T-helper 2 cell treated with Interferon-gamma antibody and Interleukin-4, amounts not matched to agents 100 ng/mL and 5 ng/mL, for 36 hours (primary cell): ENCODE results near the gene SLC2A10. TPM values are rescaled to one million over a fixed set of nuclear protein-coding genes. Genes with fewer than 3 reads are reported as not detected.

ENCODE experiments used
- intact Hi-C: fragments of 100-400 bp; cut with micrococcal nuclease; formaldehyde crosslinking; loops from one replicate; pipeline ENCODE4 v1.15.1; 2023
- total RNA-seq: library from RNA; stranded (reverse); gene quantifications from 2 replicates; pipeline ENCODE4 v1.2.3, GENCODE V29; 2022

Gene SLC2A10
- total RNA-seq, 1 donor from 2014 or later, result not detected

DNA sequence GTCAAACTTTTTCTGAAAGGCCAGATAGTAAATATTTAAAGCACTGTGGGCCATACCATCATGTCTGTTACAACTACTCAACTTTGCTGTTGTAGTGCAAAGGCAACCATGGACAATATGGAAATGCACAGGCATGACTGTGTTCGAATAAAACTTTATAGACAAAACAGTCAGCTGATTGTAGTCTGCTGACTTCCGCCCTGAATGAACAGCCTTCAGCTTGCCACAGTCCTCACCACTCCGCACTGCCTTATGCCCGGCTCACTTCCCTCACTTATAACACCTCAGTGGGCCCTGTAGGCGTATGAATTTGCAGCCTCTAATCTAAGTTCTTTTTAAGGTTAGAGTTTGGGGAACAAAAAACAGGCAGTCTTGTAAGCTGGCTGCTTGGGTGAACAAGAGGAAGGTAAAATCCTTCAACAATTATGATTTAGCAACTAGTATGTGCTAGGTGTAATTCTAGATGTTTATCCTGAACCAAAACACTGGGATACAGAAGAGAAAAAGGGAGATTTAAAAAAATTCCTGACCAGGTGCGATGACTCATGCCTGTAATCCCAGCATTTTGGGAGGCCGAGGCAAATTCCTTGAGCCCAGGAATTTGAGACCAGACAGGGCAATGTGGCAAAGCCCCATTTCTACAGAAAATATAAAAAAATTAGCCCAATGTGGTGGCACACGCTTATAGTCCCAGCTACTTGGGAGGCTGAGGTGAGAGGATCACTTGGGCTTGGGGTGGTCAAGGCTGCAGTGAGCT is 6.8 kb upstream of the SLC2A10 start:
- intact Hi-C loops, result no loop called here

DNA sequence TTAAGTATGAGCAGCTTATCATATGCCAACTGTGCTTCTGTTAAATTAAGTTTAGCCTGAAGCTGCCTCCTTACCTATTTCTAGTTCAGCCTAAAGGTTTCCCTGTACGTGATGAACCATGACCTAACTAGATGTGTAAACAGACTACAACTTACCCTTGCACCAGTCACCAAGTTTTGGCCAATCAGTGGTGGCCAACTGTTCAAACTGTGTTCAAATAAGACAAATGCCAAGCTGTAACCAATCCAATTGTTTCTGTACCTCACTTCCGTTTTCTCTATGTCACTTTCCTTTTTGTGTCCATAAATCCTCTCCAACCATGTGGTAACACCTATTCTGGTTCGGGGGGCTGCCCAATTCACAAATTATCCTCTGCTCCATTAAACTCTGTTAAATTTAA is 6.0 kb upstream of the SLC2A10 start:
- intact Hi-C loops, result no loop called here

DNA sequence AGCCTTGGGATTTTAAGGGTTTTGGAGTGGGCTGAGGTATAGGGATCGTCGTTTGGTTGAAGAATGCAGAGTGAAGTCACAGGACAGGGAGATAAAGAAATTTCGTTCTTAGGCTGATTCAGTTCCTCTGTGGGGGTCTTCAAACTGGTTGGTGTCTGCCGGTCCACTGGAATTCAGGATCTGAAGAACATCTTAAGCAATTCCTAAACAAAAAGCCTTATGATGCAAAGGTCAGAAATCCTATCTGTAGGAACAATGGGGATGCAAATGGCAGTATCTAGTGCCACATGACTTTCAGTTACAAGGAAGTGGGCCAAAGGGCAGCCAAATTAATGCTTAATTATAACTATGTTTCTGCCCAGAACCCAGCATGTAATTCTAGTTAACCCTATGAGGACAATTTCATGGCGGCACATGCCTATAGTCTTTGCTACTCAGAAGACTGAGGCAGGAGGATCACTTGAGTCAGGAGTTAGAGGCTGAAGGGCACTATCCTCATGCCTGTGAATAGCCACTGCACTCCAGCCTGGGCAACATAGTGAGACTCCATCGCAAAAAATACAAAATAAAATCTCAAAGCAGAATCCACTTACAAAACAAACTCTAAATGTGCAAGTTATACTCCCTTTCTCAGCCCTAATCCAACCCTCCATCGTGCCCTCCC is 4.6 kb upstream of the SLC2A10 start:
- intact Hi-C loops, result no loop called here

- intact Hi-C loops, result no loop called here
Observed at GRCh38 chr20:46705378-46705729, 4.1 kb upstream of the SLC2A10 start.

DNA sequence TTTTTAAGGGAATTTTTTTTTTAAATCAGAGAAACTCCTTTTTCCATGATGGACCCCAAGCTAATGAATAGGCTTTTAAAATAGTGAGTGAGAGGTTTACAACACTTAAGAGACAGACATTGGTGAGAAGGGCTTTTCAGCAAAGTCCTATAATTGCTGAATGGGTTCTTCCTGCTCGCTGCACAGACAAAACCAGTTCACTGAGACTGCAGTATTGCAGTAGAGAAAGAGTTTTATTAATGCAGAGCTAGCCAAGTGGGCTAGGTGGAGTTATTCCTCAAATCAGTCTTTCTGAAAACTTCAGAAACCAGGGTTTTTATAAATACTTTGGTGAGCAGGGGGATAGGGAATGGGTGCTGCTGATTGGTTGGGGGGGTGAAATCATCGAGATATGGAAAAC is 3.2 kb upstream of the SLC2A10 start:
- intact Hi-C loops, result no loop called here

DNA sequence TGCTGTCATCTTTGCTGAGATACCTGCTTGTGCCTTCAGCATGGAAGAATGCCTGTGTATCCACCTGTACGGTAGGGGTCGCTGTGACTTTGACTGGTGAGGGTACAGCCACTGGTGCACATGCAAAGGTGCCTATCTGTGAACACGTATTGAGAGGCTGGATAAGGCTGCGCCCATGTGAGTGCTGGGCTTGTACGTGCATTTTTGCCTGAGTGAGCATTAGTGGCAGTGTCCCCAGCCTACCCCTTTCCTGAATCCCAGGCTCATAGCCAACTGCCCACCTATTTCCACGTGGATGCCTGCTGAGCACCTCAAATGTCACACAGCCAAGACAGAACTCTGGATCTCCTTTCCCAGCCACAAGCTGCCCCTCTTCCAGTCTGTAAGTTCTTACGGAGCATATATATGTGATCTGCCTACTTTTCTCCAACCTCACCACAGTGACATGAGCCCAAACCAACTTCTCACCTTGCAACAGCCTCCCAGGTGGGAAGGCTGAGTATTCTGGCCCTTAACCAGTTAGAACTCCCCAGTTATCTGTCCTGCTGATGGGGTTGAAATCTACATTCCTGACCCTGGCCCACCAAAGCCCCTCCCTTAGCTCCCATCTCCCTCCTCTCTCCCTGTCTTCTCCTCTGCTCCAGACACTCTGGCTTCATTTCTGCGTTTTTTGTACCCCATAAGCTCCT is 1.1 kb upstream of the SLC2A10 start:
- intact Hi-C loops, result no loop called here

GRCh38 chr20:46709055-46709458 is 392 bp upstream of the SLC2A10 start:
- intact Hi-C loops, result no loop called here

GRCh38 chr20:46710153-46710913 is 884 bp downstream of the SLC2A10 start:
- intact Hi-C loops, result no loop called here

DNA sequence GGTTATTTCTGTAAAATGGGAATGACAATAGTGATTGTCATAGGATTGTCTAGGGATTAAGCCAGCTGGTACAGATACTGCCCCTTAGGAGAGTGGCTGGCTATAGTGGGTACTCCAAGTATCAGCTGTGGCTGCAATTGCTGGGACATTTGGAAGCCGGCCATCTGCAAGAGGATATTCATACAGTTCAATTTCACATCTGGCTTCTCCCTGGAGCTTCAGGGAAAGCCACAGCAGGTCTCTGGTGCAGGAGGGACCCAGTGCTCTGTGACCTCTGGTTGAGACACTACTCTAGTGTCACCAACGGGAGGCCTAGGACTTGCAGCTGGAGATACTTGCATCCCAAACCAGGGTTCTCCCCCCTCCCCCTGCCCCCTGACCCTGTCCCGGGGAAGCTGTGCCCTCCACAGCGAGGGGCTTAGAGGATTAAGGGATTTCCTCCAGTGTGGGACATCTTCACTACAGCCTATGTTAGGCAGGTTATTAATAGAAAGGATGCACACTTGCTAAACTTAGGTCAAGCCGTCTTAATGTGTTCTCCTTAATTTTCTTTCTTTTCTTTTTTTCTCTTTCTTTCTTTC is 2.7 kb downstream of the SLC2A10 start:
- intact Hi-C loops, result no loop called here

DNA sequence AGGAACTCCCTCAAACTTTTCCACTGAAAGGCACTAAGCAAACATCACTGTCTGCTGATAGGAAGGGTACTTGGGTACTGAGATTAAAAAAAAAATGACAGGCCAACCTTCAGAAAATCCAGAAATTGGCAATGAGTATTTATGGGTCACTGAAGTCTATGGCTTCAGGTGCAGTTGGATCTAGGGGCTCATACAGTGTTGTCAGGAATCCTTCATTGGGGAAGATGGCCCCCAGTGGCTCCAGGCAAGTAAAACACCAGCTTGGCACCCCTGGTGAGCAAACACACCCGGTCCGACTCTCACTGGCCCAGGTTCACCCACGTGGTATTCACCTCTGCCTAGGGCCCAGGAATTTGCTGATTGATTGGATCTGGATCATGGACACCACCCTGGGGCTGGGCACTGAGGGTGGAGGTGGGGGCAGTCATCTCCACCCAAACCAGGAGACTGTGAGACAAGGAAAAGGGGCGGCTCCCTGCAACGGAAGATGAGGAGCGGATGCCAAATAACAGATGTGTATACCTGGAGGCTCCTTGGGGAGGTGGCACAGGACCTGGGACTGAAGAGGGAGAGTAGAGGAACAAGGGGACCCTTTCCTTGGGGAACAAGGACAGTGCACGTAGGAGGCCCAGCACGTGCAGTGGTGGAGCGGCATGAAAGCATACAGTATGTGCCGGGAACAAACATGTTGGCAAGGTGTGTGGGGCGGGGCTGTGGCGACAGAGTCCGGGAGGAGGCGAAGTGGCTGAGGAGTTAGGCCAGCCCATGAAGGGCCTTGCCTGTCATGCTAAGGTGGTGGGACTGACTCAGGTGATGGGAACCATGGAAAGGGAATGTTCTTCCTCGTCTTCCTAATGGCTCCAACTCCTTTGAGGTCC is 4.7 kb downstream of the SLC2A10 start:
- intact Hi-C loops, result no loop called here

DNA sequence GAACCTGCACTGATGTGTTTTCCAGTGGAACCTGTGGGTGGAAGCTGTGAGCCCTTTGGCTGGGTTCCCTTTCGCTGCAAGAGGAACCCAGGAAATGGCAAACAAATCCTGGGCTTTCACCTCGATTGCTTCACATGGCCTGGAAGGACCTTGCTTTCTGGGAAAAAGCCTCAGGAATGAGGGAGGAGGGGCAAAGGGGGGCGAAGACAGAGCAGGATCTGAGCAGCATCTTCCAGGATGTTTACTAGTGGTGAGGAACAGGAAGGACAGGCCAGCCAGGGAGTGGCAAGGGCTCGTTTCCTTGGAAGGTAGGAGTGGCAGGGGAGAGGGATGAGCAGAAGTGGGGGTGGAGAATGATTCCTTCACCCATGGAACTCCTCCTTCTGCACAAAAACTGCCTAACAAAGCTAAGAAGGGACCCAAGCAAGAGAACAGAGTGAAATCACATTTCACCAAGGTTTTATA is 5.9 kb downstream of the SLC2A10 start:
- intact Hi-C loops, result no loop called here

- intact Hi-C loops, result no loop called here
Observed at GRCh38 chr20:46717818-46718541, 8.5 kb downstream of the SLC2A10 start.

DNA sequence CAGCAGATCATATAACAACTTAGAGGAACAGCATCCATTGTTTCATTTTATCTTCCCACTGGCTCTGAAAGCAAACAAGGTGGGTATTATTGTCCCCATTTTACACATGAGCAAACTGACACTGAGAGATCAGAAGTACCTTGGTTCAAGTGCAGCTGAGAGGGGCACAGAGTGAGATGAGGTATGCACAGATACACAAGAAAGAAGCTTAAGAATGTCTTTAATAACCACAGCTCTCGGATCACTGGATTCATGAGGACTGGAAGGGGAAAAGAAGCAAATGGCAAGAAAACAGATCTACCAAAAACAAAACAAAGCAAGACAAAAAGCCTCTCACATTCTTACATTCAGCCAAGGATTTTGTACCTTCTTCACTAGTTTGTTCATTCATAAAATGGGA is 10.6 kb downstream of the SLC2A10 start:
- intact Hi-C loops, result no loop called here

- intact Hi-C loops, result no loop called here
Observed at GRCh38 chr20:46720776-46721425, 11.5 kb downstream of the SLC2A10 start.

GRCh38 chr20:46721476-46721875 is 12.0 kb downstream of the SLC2A10 start:
- intact Hi-C loops, result no loop called here

DNA sequence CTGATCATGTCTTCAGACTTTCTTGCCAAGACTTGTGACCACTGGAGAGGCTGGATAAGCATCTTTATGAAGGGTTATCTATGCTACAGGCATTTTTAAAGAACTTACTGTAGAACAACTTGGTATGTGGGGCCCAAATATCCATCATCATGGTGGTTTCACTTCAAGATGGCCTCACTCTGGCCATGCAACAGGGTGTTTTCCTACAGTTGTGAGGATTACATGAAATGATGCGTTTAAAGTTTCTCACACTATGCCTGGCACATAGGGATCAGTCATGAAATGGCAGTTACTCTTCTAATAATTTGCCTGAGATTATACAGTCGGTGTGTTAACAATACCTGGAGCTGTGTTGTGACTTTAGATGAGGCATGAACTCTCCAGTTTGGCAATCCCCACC is 13.0 kb downstream of the SLC2A10 start:
- intact Hi-C loops, result no loop called here

DNA sequence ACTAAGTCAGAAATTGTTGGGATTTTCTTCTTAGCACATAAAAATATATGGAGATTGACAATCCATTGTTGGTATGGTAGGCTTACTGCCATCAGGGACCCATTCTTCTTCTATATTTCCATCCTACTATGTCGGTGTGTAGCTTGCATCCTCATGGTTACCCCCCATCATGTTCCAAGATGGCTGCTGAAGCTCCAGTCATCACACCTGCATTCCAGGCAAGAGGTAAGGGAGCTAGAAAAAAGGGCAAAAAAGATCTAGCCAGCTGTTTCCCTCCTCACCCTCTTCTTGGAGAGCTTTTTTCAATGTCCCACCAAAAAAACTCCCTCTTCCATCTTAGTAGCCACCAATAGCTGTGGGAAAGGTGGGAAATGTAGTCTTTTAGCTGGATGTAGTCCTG is 13.6 kb downstream of the SLC2A10 start:
- intact Hi-C loops, result no loop called here

DNA sequence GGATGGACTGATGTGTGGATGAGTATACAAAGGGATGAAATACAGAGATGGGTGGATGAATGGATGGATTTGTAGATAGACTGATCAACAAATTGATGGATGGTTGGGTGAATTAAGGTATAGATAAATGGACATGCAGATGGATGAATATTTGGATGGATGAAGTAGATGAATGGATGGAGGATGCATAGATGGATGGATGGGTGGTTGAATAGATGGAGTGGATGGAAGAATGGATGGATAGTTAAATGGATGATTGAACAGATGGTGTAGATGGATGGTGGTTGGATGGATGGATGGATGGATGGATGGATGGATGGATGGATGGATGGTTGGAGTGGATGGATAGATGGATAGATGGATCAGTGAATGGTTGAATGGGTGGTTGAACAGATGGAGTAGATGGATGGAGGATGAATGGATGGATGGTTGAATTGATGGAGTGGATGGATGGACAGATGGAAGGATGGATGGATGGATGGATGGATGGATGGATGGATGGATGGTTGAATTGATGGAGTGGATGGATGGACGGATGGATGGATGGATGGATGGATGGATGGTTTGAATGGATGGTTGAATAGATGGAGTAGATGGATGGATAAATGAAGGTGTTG is 15.0 kb downstream of the SLC2A10 start:
- intact Hi-C loops, result no loop called here
